Measurements from ENCODE around the gene PRICKLE2.

GRCh38 chr3:64121750-64122311 is 103.4 kb downstream of the PRICKLE2 start:
- TF ChIP-seq POLR2AphosphoS5 (IDR thresholded peaks at IDR 0.05; ENCODE audit: low read depth, low read length) = no peak
- no peak for TF ChIP-seq POLR2A (IDR thresholded peaks at IDR 0.05; ENCODE audit: low read depth, low read length)
- no peak for TF ChIP-seq TAF1 (IDR thresholded peaks at IDR 0.05; ENCODE audit: low read depth, low read length)
- TF ChIP-seq SPI1 (IDR thresholded peaks at IDR 0.05; ENCODE audit: low read depth, low read length) = no peak

Data from GM12891 (cell line).